IPS-15b (cell line): ENCODE data around the gene C11orf16.

Experiments used
- H3K27me3 ChIP-seq: one replicate; pipeline ENCODE4 v1.6.1; 2013; ENCODE audit warnings: low read length; ENCODE audit not compliant: control insufficient read depth, insufficient read depth
- H3K36me3 ChIP-seq: one replicate; pipeline ENCODE4 v1.6.1; 2013; ENCODE audit warnings: low read length; ENCODE audit not compliant: control insufficient read depth, insufficient read depth
- H3K4me1 ChIP-seq: one replicate; pipeline ENCODE4 v1.6.1; 2013; ENCODE audit warnings: mild to moderate bottlenecking, low read length; ENCODE audit not compliant: control insufficient read depth, insufficient read depth
- H3K4me3 ChIP-seq: one replicate; pipeline ENCODE4 v1.5.1; 2013; ENCODE audit warnings: low read depth, low read length
- H3K9ac ChIP-seq: one replicate; pipeline ENCODE4 v1.6.1; 2013; ENCODE audit warnings: low read depth, mild to moderate bottlenecking, low read length
- H3K9me3 ChIP-seq: one replicate; pipeline ENCODE4 v1.6.1; 2013; ENCODE audit warnings: mild to moderate bottlenecking, low read length; ENCODE audit not compliant: control insufficient read depth, insufficient read depth

Gene C11orf16

GRCh38 chr11:8871962-8872361 lies 60.8 kb downstream of the C11orf16 start:
- Histone ChIP-seq H3K4me1 (peaks cover 7% of the 10 kb centered on the region), H3K9me3 (no peaks in the 10 kb centered on the region), H3K4me3 (no peak overlapping the region), H3K36me3 (no peaks in the 10 kb centered on the region), H3K27me3 (no peaks in the 10 kb centered on the region), H3K9ac (no peak overlapping the region)

GRCh38 chr11:8871171-8871775 lies 61.5 kb downstream of the C11orf16 start:
- Histone ChIP-seq H3K27me3 (no peaks in the 10 kb centered on the region), H3K36me3 (no peaks in the 10 kb centered on the region), H3K4me3 (peak overlapping the region; percentile 64), H3K9ac (no peak overlapping the region), H3K4me1 (peaks cover 7% of the 10 kb centered on the region), H3K9me3 (no peaks in the 10 kb centered on the region)

- H3K4me3 ChIP-seq: peak overlapping the region; percentile 64
- H3K27me3 ChIP-seq: no peaks in the 10 kb centered on the region
- H3K9me3 ChIP-seq: no peaks in the 10 kb centered on the region
- peaks cover 7% of the 10 kb centered on the region for H3K4me1 ChIP-seq
- H3K36me3 ChIP-seq: no peaks in the 10 kb centered on the region
- peak overlapping the region; percentile 60 for H3K9ac ChIP-seq
Measured at GRCh38 chr11:8870411-8871170, 62.2 kb downstream of the C11orf16 start.
